OCI-LY7 (cell line): ENCODE results near the gene ZNFX1.

Experiments
- EZH2phosphoT487 ChIP-seq: fragments of 200-600 bp; sonication (generic); IDR thresholded peaks from 2 replicates; pipeline ENCODE4 v1.6.1; 2018; ENCODE audit warnings: low read depth, borderline replicate concordance, mild to moderate bottlenecking, mixed run types, antibody characterized with exemption, low read length, moderate library complexity, mixed read lengths
- TF ChIP-seq, protein P1 (sequence below): fragments of 200-600 bp; sonication (generic); conservative IDR thresholded peaks from 2 replicates; pipeline ENCODE4 v1.5.1; 2014; ENCODE audit warnings: mild to moderate bottlenecking, antibody characterized with exemption, low read length, moderate library complexity, mixed read lengths

DNA sequence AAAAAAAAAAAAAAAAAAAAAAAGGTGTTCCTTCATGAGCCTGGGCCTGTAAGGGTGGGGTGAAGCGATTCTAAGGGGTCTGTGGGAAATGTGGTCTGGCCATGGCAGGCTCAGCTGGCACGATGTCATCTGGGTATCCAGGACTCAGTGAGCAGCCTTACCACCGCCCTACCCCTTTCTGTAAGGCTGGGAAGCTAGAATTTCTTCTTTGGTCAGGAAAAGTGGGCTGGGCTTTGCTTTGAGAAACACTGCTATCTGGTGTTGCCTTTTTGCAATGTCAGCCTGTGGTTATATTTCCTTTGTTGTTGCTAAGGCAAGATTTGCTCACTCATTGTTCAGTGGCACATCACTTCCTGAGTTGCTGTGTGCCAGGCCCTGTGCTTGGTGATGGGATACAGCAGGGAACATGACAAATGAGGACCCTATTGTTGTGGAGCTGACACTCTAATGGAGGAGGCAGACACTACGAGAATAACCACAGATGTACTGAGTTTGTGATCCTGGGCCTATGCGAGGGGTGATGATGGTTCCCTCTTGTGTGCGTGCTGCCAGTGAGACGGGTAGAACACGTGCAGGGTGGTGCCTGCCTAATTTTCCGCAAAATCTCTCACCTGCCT is 45.9 kb upstream of the ZNFX1 start:
- TF ChIP-seq, protein P1, sequence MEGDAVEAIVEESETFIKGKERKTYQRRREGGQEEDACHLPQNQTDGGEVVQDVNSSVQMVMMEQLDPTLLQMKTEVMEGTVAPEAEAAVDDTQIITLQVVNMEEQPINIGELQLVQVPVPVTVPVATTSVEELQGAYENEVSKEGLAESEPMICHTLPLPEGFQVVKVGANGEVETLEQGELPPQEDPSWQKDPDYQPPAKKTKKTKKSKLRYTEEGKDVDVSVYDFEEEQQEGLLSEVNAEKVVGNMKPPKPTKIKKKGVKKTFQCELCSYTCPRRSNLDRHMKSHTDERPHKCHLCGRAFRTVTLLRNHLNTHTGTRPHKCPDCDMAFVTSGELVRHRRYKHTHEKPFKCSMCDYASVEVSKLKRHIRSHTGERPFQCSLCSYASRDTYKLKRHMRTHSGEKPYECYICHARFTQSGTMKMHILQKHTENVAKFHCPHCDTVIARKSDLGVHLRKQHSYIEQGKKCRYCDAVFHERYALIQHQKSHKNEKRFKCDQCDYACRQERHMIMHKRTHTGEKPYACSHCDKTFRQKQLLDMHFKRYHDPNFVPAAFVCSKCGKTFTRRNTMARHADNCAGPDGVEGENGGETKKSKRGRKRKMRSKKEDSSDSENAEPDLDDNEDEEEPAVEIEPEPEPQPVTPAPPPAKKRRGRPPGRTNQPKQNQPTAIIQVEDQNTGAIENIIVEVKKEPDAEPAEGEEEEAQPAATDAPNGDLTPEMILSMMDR, result peak; percentile 56
- no peak for TF ChIP-seq EZH2phosphoT487
